ENCODE results near the gene PDIA6.
"Not testable (repeated sequence)": the region's sequence is repeated elsewhere in the genome, so short reads cannot be mapped to it uniquely, and the experiment has no call there.

PDIA6 gene

GRCh38 chr2:10806543-10806942 lies 6.0 kb downstream of the PDIA6 start:
- no peak for DNase-seq

GRCh38 chr2:10805990-10806389 lies 6.6 kb downstream of the PDIA6 start:
- not testable (repeated sequence) for DNase-seq

- DNase-seq, result no peak
These were observed 9.9 kb downstream of the PDIA6 start for GRCh38 chr2:10802657-10803056.

- DNase-seq, result no peak
These were observed 12.4 kb downstream of the PDIA6 start for GRCh38 chr2:10800163-10800562.

- no peak for DNase-seq
These were observed 13.8 kb downstream of the PDIA6 start for GRCh38 chr2:10798783-10799182.

- DNase-seq, result no peak
These were observed 15.9 kb downstream of the PDIA6 start for GRCh38 chr2:10796703-10797102.

GRCh38 chr2:10795508-10796046 lies 17.0 kb downstream of the PDIA6 start:
- DNase-seq, result no peak

- DNase-seq, result no peak
These were observed 17.7 kb downstream of the PDIA6 start for GRCh38 chr2:10794876-10795275.

- no peak for DNase-seq
These were observed 18.8 kb downstream of the PDIA6 start for GRCh38 chr2:10793816-10794215.

- no peak for DNase-seq
These were observed 19.8 kb downstream of the PDIA6 start for GRCh38 chr2:10792660-10793400.

GRCh38 chr2:10792001-10792634 lies 20.5 kb downstream of the PDIA6 start:
- peak; percentile 38 for DNase-seq

- peak; percentile 51 for DNase-seq
These were observed 22.2 kb downstream of the PDIA6 start for GRCh38 chr2:10790228-10790973.

GRCh38 chr2:10788855-10789254 lies 23.7 kb downstream of the PDIA6 start:
- no peak for DNase-seq

- peak; percentile 23 for DNase-seq
These were observed 25.2 kb downstream of the PDIA6 start for GRCh38 chr2:10787176-10787968.

GRCh38 chr2:10786240-10786982 lies 26.2 kb downstream of the PDIA6 start:
- DNase-seq, result no peak

GRCh38 chr2:10785260-10785659 lies 27.3 kb downstream of the PDIA6 start:
- no peak for DNase-seq

GRCh38 chr2:10784719-10785118 lies 27.9 kb downstream of the PDIA6 start:
- no peak for DNase-seq

GRCh38 chr2:10783421-10783820 lies 29.2 kb downstream of the PDIA6 start:
- DNase-seq, result no peak

GRCh38 chr2:10781746-10782145 lies 30.8 kb downstream of the PDIA6 start:
- DNase-seq, result no peak

GRCh38 chr2:10780821-10781220 lies 31.8 kb downstream of the PDIA6 start:
- DNase-seq, result not testable (repeated sequence)

- no peak for DNase-seq
These were observed 32.1 kb downstream of the PDIA6 start for GRCh38 chr2:10780491-10780820.

All from CD4-positive, alpha-beta T cell treated with Interleukin-4 for 4 hours (primary cell).